Prostate gland (tissue), 2 donors: ENCODE data around the gene ZNF536.

ENCODE experiments used
- POLR2A ChIP-seq: fragments of 450-650 bp; IDR thresholded peaks from one replicate; pipeline ENCODE4 v1.6.1; 2016; ENCODE audit warnings: antibody characterized with exemption, mild to moderate bottlenecking
- POLR2AphosphoS5 ChIP-seq: sonication (generic); formaldehyde crosslinking; IDR thresholded peaks from one replicate; pipeline ENCODE4 v1.6.1; 2017; ENCODE audit warnings: antibody characterized with exemption
- TF ChIP-seq, protein P1 (sequence below), 4 experiments: fragments of 200-600 bp in 2 of 4; fragments of 450-650 bp in 2 of 4; sonication (generic) in 2 of 4; IDR thresholded peaks; 1 replicate in 3 of 4; 2 replicates in 1 of 4; pipeline ENCODE4 v1.5.1; 2016 to 2019; ENCODE audit warnings: antibody characterized with exemption in 4 of 4, mild to moderate bottlenecking in 2 of 4, moderate library complexity in 2 of 4

DNA sequence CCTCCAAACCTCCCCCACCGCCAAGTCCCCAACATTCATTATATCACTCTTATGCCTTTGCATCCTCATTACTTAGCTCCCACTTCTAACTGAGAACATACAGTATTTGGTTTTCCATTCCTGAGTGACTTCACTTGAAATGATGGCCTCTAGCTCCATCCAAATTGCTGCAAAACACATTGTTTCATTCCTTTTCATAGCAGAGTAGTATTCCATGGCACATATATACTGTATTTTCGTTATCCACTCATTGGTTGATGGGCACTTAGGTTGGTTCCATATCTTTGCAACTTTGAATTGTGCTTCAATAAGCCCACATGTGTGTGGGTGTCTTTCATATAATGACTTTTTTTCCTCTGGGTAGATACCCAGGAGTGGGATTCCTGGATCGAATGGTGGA lies 233.1 kb downstream of the ZNF536 start:
- TF ChIP-seq POLR2A, result no peak
- TF ChIP-seq, protein P1, sequence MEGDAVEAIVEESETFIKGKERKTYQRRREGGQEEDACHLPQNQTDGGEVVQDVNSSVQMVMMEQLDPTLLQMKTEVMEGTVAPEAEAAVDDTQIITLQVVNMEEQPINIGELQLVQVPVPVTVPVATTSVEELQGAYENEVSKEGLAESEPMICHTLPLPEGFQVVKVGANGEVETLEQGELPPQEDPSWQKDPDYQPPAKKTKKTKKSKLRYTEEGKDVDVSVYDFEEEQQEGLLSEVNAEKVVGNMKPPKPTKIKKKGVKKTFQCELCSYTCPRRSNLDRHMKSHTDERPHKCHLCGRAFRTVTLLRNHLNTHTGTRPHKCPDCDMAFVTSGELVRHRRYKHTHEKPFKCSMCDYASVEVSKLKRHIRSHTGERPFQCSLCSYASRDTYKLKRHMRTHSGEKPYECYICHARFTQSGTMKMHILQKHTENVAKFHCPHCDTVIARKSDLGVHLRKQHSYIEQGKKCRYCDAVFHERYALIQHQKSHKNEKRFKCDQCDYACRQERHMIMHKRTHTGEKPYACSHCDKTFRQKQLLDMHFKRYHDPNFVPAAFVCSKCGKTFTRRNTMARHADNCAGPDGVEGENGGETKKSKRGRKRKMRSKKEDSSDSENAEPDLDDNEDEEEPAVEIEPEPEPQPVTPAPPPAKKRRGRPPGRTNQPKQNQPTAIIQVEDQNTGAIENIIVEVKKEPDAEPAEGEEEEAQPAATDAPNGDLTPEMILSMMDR (IDR thresholded peaks at IDR 0.05), result no peak
- no peak for TF ChIP-seq POLR2AphosphoS5
